SH-SY5Y (cell line): Measurements from ENCODE around the gene PIAS1.

ENCODE experiments used
- GATA2 ChIP-seq: IDR thresholded peaks from 2 replicates; pipeline ENCODE4 v1.6.1; 2011; ENCODE audit warnings: mild to moderate bottlenecking, low read depth, low read length
- GATA3 ChIP-seq: IDR thresholded peaks from 2 replicates; pipeline ENCODE4 v1.6.1; 2011; ENCODE audit warnings: low read depth, mild to moderate bottlenecking, low read length, moderate library complexity

DNA sequence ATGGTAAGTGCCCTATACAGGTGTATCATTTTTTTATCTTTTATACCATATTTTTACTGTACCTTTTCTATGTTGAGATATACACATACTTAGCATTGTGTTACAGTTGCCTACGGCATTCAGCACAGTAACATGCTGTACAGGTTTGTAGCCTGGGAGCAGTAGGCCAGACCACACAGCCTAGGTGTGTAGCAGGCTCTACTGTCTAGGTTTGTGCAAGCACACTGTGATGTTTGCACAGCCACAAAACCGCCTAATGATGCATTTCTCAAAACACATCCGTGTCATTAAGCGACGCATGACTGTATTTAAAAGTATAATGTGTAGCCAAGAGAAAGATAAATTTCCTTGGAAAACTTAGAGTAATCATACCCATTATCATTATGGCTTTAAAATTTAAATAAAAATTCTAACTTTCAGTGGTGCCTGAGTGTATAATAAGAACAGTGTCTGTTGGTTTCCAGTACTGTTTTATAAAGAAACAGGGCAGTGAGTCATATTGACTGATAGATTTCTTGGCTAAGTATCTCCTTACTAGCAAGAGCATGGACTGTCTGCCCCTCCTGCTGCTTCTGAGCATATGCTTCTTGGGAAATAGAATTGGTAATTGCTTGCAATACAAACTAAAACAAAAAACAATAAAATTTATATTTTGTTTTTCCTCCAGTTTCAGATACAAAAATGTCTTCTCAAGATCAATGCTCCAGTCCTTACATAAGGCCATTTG lies 132.7 kb downstream of the PIAS1 start:
- no peak for TF ChIP-seq GATA2
- no peak for TF ChIP-seq GATA3
